Measurements from ENCODE around the gene OR10A6. TPM values are rescaled to one million over a fixed set of nuclear protein-coding genes. Genes with fewer than 3 reads are reported as not detected.

The OR10A6 gene
- polyA plus RNA-seq, 1 donor (not counting 4 experiments of a cell fraction or from before 2014, with no cell fraction given): 0.26 TPM

GRCh38 chr11:7974668-7975067 is 43.6 kb upstream of the OR10A6 start:
- no peak overlapping the region for H3K9ac ChIP-seq (ENCODE audit: control insufficient read depth, extremely low read depth, insufficient read depth, low read length)
- H3K36me3 ChIP-seq (ENCODE audit: control insufficient read depth in 2 of 2, extremely low read depth in 1 of 2, insufficient read depth in 2 of 2, low read length in 2 of 2): no peaks in the 10 kb centered on the region
- dilution Hi-C loops (cut with MboI; ENCODE audit: extremely low pct_ligation_motif_present, low sequenced_read_pairs): no loop called here
- no peaks in the 10 kb centered on the region for H3K27me3 ChIP-seq (ENCODE audit: control insufficient read depth, extremely low read depth, insufficient read depth, low read length)
- DNase-seq (ENCODE audit: low read depth, low spot score): no peak
- peaks cover 21% of the 10 kb centered on the region for H3K4me1 ChIP-seq (ENCODE audit: control insufficient read depth, extremely low read depth, insufficient read depth, low read length)
- no peaks in the 10 kb centered on the region for H3K9me1 ChIP-seq (ENCODE audit: control insufficient read depth, extremely low read depth, insufficient read depth, low read length)
- no peaks in the 10 kb centered on the region for H4K20me1 ChIP-seq (ENCODE audit: control insufficient read depth, extremely low read depth, insufficient read depth, low read length)
- TF ChIP-seq, protein P1, sequence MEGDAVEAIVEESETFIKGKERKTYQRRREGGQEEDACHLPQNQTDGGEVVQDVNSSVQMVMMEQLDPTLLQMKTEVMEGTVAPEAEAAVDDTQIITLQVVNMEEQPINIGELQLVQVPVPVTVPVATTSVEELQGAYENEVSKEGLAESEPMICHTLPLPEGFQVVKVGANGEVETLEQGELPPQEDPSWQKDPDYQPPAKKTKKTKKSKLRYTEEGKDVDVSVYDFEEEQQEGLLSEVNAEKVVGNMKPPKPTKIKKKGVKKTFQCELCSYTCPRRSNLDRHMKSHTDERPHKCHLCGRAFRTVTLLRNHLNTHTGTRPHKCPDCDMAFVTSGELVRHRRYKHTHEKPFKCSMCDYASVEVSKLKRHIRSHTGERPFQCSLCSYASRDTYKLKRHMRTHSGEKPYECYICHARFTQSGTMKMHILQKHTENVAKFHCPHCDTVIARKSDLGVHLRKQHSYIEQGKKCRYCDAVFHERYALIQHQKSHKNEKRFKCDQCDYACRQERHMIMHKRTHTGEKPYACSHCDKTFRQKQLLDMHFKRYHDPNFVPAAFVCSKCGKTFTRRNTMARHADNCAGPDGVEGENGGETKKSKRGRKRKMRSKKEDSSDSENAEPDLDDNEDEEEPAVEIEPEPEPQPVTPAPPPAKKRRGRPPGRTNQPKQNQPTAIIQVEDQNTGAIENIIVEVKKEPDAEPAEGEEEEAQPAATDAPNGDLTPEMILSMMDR (optimal IDR thresholded peaks at IDR 0.05 in 1 of 3, IDR thresholded peaks at IDR 0.05 in 1 of 3, conservative IDR thresholded peaks at IDR 0.05 in 1 of 3; ENCODE audit: extremely low read depth in 1 of 3, insufficient read depth in 2 of 3, low read length in 3 of 3): no peak
- TF ChIP-seq EZH2 (IDR thresholded peaks at IDR 0.05; ENCODE audit: low read length): no peak
- peak overlapping the region; percentile 7 for H3K27ac ChIP-seq (ENCODE audit: control insufficient read depth, insufficient read depth, low read length)
- no peak for FAIRE-seq
- H3K9me3 ChIP-seq (ENCODE audit: control insufficient read depth, low read depth, low read length): no peaks in the 10 kb centered on the region
- peak overlapping the region; percentile 34 for H2AFZ ChIP-seq (ENCODE audit: control insufficient read depth, low read length)
- H3K4me2 ChIP-seq (ENCODE audit: control insufficient read depth, extremely low read depth, insufficient read depth, low read depth, low read length): no peak overlapping the region
- no peak overlapping the region for H3K4me3 ChIP-seq (ENCODE audit: control insufficient read depth in 2 of 3, extremely low read depth in 1 of 3, insufficient read depth in 2 of 3, low read depth in 1 of 3, low read length in 3 of 3)
- H3K79me2 ChIP-seq (ENCODE audit: control insufficient read depth, insufficient read depth, low read length): no peaks in the 10 kb centered on the region

DNA sequence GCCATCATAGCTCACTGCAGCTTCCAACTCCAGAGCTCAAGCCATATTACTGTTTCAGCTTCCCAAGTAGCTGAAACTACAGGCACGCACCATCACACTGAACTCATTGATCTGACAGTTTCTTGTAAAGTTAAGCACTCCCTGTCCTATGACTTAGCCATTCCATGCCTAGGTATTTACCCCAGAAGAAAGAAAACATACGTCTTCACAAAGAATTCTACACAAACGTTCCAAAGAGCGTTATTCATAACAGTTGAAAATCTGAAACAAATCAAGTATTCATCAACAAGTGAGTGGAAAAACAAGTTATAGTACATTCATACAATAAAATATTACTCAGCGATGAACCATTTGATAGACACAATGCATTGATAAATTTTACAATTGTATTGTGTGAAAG is 41.9 kb upstream of the OR10A6 start:
- no peaks in the 10 kb centered on the region for H3K9me1 ChIP-seq (ENCODE audit: control insufficient read depth, extremely low read depth, insufficient read depth, low read length)
- H2AFZ ChIP-seq (ENCODE audit: control insufficient read depth, low read length): no peak overlapping the region
- FAIRE-seq: no peak
- H3K9ac ChIP-seq (ENCODE audit: control insufficient read depth, extremely low read depth, insufficient read depth, low read length): no peak overlapping the region
- no peaks in the 10 kb centered on the region for H3K36me3 ChIP-seq (ENCODE audit: control insufficient read depth in 2 of 2, extremely low read depth in 1 of 2, insufficient read depth in 2 of 2, low read length in 2 of 2)
- H3K27ac ChIP-seq (ENCODE audit: control insufficient read depth, insufficient read depth, low read length): peak overlapping the region; percentile 33
- H3K4me3 ChIP-seq (ENCODE audit: control insufficient read depth in 2 of 3, extremely low read depth in 1 of 3, insufficient read depth in 2 of 3, low read depth in 1 of 3, low read length in 3 of 3): no peak overlapping the region
- no peaks in the 10 kb centered on the region for H3K9me3 ChIP-seq (ENCODE audit: control insufficient read depth, low read depth, low read length)
- TF ChIP-seq, protein P1 (optimal IDR thresholded peaks at IDR 0.05 in 1 of 3, IDR thresholded peaks at IDR 0.05 in 1 of 3, conservative IDR thresholded peaks at IDR 0.05 in 1 of 3; ENCODE audit: extremely low read depth in 1 of 3, insufficient read depth in 2 of 3, low read length in 3 of 3): no peak
- no peak for TF ChIP-seq EZH2 (IDR thresholded peaks at IDR 0.05; ENCODE audit: low read length)
- H4K20me1 ChIP-seq (ENCODE audit: control insufficient read depth, extremely low read depth, insufficient read depth, low read length): no peaks in the 10 kb centered on the region
- H3K4me1 ChIP-seq (ENCODE audit: control insufficient read depth, extremely low read depth, insufficient read depth, low read length): peaks cover 29% of the 10 kb centered on the region
- H3K4me2 ChIP-seq (ENCODE audit: control insufficient read depth, extremely low read depth, insufficient read depth, low read depth, low read length): no peak overlapping the region
- DNase-seq (ENCODE audit: low read depth, low spot score): no peak
- H3K27me3 ChIP-seq (ENCODE audit: control insufficient read depth, extremely low read depth, insufficient read depth, low read length): no peaks in the 10 kb centered on the region
- no peaks in the 10 kb centered on the region for H3K79me2 ChIP-seq (ENCODE audit: control insufficient read depth, insufficient read depth, low read length)
- dilution Hi-C loops (cut with MboI; ENCODE audit: extremely low pct_ligation_motif_present, low sequenced_read_pairs): no loop called here
